Fibroblast of peridontal ligament (primary cell): Measurements from ENCODE around the gene SAG.
"Not testable (repeated sequence)": the region's sequence is repeated elsewhere in the genome, so short reads cannot be mapped to it uniquely, and the experiment has no call there.

Source experiments
- DNase-seq: peaks from one replicate; pipeline ENCODE4 v3.0.0-alpha.2; 2010; ENCODE audit errors: extremely low read depth

SAG gene

DNA sequence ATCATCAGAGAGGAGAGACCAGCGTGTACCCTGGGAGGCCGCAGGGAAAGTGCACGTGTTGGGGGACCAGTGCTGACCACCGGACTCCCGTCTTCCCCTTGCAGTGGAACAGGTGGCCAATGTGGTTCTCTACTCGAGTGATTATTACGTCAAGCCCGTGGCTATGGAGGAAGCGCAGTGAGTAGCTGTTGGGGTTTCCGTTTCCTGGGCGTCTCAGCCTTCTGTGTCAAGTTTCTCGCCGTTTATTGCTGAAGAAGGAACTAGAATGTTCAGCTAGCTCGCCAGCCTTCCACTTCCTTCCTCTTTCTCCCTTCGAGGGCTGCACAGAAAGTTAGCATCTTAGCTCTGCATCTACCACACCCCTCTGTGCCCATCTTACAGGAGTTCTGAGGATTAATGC, 23.9 kb downstream of the SAG start:
- DNase-seq = no peak

DNA sequence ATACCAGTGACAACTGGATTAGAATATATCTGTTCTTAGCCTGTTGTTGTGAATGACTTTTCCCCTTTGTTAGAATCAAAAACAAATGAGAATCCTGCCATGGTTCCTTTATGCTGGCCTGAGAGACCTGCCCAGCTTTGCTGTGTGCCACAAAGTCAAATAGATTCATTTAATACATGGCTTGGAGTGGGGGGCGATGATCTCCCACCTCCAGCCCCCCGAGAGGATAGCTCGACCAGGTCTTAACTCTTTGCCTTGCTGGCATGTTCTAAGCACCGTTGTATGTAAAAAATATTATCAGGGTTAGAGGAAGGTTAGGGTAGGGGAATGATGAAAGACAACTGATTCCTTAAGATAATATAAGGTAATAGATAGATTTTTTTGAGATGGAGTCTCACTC, 24.5 kb downstream of the SAG start:
- DNase-seq = no peak

DNA sequence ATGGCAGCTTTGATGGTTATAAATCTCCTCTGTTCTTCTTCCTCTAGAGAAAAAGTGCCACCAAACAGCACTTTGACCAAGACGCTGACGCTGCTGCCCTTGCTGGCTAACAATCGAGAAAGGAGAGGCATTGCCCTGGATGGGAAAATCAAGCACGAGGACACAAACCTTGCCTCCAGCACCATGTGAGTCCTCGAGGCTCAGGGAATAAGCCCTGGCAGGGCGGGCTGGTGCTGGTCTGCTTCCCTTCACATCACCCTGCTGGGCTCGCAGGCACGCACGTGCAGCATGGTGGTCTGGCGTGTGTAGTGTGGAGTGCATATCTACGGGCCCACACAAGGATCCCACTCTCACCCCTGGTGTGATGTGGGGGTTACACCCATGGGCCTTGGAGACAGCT, 27.3 kb downstream of the SAG start:
- no peak for DNase-seq

GRCh38 chr2:233336091-233336490, 28.5 kb downstream of the SAG start:
- not testable (repeated sequence) for DNase-seq

DNA sequence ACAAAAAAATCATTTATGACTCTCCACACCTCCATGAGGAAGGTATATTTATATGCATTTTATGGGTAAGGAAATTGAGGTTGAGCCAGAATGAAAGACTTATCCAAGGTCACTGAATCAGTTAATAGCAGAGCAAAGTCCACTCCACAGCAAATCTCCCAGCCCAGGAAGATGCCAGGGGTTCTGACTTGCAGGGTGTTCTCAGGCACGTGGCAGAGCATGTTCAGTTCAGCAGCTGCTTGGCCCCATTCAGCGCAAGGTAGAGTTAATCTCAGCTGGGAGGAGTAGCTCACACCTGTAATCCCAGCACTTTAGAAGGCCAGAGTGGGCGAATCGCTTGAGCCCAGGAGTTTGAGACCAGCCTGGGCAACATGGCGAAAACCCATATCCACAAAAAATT, 28.9 kb downstream of the SAG start:
- no peak for DNase-seq

GRCh38 chr2:233338046-233338445, 30.4 kb downstream of the SAG start:
- no peak for DNase-seq

DNA sequence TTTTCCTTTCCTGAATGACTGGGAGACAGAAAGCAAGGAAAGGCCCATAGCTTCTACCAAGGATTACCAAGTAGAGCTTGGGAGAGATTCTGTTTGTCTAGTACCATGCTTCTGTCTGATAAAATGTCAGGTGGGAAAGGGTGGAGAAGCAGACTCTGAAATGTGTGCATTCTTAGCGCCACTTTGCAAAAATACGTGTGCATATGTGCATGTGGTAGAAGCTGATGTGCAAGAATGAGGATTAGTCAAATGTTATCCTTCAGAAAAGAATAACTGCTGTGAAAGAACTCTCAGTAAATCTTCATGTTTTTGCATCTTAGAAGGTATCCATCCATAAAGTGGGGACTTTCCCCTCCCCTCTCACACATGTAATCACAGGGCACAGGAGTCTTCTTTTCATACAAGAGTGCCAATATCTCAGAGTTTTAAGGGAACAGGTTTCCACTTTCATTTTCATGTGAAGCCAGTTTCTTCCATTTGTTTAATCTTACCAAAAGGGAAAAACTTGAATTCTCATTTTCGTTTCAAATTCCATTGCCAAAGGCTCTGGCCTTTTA, 31.3 kb downstream of the SAG start:
- DNase-seq = no peak

DNA sequence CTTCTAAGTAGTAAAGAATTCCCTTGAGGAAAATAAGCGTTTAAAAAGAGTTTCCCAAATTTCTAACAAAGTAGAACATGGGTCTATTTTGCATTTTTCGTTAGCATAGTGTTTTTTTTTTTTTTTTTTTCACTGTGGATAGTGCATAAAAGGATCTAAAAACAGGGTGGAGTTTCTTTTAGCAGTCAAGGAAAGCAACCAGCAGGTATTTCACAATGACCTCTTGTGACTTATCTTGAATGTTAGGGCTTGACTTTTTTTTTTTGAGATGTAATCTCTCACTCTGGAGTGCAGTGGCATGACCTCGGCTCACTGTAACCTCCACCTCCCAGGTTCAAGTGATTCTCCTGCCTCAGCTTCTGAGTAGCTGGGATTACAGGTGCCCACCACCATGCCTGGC, 31.8 kb downstream of the SAG start:
- DNase-seq = no peak

DNA sequence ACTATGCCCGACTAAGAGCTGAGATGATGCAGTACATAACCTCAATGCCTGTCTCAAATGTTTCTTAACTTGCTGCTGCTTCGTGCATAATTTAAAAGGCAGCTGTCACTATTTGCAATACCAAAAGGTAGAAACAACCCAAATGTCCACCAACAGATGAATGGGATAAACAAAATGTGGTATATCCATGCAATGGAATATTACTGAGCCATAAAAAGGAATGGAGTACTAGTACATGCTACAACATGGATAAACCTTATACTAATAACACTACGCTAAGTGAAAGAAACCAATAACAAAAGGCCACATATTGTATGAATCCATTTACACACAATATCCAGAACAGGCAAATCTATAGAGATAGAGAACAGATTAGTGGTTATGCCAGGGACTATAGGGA, 33.7 kb downstream of the SAG start:
- no peak for DNase-seq

DNA sequence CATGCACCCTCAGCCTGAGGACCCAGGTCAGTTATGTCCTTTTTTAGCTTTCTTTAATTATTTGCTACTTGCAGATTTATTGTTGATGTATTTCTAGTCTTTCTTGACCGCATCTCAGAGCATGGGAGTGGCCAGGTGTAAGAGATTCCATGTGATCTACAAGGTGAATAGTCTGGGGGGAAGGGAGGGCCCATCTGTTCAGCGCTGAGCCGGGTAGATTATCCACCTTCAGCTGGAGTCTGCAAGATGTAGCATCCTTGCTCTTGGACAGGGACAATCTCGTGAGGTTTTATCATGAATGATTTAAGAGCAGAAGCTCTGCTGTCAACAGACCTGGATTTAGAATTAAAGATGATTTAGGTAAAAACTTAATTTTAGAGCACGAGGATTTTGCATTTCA, 34.7 kb downstream of the SAG start:
- no peak for DNase-seq

DNA sequence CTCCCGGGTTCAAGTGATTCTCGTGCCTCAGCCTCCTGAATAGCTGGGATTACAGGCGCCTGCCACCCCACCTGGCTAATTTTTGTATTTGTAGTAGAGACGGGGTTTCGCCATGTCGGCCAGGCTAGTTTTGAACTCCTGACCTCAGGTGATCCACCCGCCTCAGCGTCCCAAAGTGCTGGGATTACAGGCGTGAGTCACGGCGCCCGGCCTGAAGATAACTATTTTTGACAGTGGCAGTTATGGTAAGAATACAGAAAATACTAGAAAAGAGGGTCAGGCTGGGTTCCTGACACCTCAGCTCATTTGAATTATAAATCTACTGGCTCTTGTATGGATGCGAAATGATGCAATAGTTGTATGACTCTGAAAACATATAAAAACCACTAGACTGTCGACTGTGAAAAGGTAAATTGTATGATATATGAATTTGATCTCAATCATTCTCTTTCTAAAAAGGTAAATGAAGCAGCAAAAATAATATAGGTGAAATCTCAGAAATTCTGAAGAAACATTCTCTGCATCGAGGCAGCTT, 35.6 kb downstream of the SAG start:
- DNase-seq = no peak

GRCh38 chr2:233346376-233346775, 38.8 kb downstream of the SAG start:
- no peak for DNase-seq

DNA sequence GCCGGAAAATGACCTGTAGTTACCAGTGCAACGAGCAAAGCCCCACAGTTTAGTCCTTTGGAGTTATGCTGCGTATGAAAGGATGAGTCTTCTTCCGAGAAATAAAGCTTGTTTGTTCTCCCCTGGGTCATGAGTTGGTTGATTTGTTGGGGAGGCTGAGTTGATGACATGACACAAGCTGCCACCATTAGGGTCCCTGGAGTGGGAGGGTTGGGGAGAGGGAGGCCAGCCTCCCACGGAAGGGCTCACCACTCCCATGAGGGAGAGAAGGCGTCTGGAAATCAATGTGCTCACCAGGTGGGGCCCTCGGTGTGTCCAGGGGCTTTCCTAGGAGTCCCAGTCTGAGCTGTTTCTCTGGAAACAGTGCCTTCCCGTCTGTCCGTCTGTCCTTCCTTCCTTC, 39.3 kb downstream of the SAG start:
- DNase-seq = no peak

- DNase-seq = no peak
Measured at GRCh38 chr2:233349005-233349998, 41.7 kb downstream of the SAG start.

- DNase-seq = peak; percentile 61
Measured at GRCh38 chr2:233350708-233351107, 43.1 kb downstream of the SAG start.

DNA sequence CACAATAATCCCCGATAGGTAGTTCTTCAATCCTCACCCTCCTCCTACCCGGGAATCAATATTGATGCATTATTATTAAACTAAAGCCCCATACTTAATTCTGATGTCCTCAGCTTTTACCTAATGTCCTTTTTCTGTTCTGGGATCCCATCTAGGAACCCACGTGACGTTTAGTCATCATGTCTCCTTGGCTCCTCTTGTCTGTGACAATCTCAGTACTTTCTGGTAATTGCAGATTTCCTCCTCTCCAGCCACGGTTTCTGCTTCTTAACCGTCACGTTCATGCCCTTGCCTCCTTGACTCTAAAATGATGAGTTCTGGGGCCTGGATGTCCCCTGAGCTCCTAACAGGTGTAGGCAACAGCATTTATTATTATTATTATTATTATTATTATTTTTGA, 43.8 kb downstream of the SAG start:
- peak; percentile 16 for DNase-seq

GRCh38 chr2:233352141-233352842, 44.7 kb downstream of the SAG start:
- no peak for DNase-seq

GRCh38 chr2:233353101-233353768, 45.6 kb downstream of the SAG start:
- DNase-seq = no peak

GRCh38 chr2:233353769-233354499, 46.3 kb downstream of the SAG start, which contains the start of gene DGKD:
Gene DGKD, plus strand, starts transcription at chr2:233354494. Its CDS starts 25 bp downstream, at chr2:233354519.
- peak; percentile 41 for DNase-seq

- DNase-seq = no peak
Measured at GRCh38 chr2:233354500-233354924, 46.9 kb downstream of the SAG start.

DNA sequence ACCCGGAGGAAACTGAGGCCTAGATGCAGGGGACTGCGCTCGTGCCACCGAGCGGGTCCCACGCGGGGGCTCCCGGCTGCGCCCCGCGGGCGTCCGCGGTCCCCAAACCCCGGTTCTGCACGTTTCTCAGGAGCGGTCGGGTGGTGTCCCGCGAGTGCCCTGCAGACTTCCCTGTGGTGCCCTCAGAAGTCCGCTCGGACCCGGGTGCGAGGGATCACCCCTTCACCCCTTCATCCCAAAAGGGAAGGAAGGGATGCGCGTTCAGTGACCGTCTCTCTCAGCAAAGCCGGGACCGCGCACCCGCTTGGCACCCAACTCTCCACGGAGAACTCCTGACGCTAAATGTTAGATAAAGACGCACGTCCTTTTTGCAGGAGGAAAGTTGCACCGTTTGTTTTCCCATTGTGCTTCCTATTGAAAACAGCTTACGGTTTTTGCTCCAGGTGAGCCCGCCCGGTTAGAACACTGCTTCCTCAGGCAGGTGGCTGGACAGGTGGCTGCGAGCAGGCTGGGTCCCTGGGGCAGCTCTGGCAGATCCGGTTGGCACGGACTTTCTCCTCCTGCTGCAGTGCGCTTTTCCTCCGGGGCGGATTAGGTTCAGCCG, 47.5 kb downstream of the SAG start:
- peak; percentile 12 for DNase-seq
